H1 (cell line): ENCODE measurements around the gene INTS2.
"Not testable (repeated sequence)": the region's sequence is repeated elsewhere in the genome, so short reads cannot be mapped to it uniquely, and the experiment has no call there.

ENCODE experiments used
- CTCF ChIP-seq, 3 experiments: IDR thresholded peaks; 1 replicate in 2 of 3; 2 replicates in 1 of 3; pipeline versions ENCODE4 v1.5.1 to v1.6.1; 2011; ENCODE audit warnings: low read length in 3 of 3, mild to moderate bottlenecking in 3 of 3, inconsistent platforms in 2 of 3, low read depth in 1 of 3, moderate library complexity in 1 of 3; ENCODE audit not compliant: insufficient read depth in 1 of 3; ENCODE audit errors: control extremely low read depth in 1 of 3
- EGR1 ChIP-seq: IDR thresholded peaks from 2 replicates; pipeline ENCODE4 v1.6.1; 2011; ENCODE audit warnings: low read depth, low read length, borderline replicate concordance
- EZH2 ChIP-seq: fragments of 200-600 bp; sonication (generic); IDR thresholded peaks from 2 replicates; pipeline ENCODE4 v1.7.1; 2012; ENCODE audit warnings: low read depth, mild to moderate bottlenecking, moderate library complexity, low read length, inconsistent platforms; ENCODE audit not compliant: severe bottlenecking
- FOSL1 ChIP-seq: IDR thresholded peaks from 2 replicates; pipeline ENCODE4 v1.6.1; 2011; ENCODE audit warnings: mild to moderate bottlenecking, low read depth, low read length, moderate library complexity; ENCODE audit not compliant: insufficient read depth
- POLR2A ChIP-seq, 2 experiments: IDR thresholded peaks; 1 replicate in 1 of 2; 2 replicates in 1 of 2; pipeline ENCODE4 v1.6.1; 2011; ENCODE audit warnings: low read depth in 2 of 2, low read length in 2 of 2, mild to moderate bottlenecking in 2 of 2; ENCODE audit errors: control extremely low read depth in 1 of 2
- POLR2AphosphoS5 ChIP-seq: IDR thresholded peaks from 2 replicates; pipeline ENCODE4 v1.6.1; 2011; ENCODE audit warnings: low read depth, low read length
- POU5F1 ChIP-seq: IDR thresholded peaks from 2 replicates; pipeline ENCODE4 v1.6.1; 2011; ENCODE audit warnings: low read depth, mild to moderate bottlenecking, low read length, moderate library complexity
- RAD21 ChIP-seq, 2 experiments: IDR thresholded peaks in 1 of 2; conservative IDR thresholded peaks in 1 of 2; 2 replicates each; pipeline ENCODE4 v1.6.1; 2011; ENCODE audit warnings: low read depth in 2 of 2, low read length in 2 of 2, improper control_type of control experiment in 1 of 2, inconsistent platforms in 1 of 2, mild to moderate bottlenecking in 1 of 2, moderate library complexity in 1 of 2
- TEAD4 ChIP-seq: IDR thresholded peaks from 2 replicates; pipeline ENCODE4 v1.6.1; 2012; ENCODE audit warnings: low read depth, low read length, inconsistent platforms, mixed read lengths
- ZNF274 ChIP-seq: IDR thresholded peaks from 2 replicates; pipeline ENCODE4 v1.7.0; 2012; ENCODE audit warnings: low read length, borderline replicate concordance; ENCODE audit errors: extremely low read depth
- TF ChIP-seq, protein P1 (sequence below): IDR thresholded peaks from 2 replicates; pipeline ENCODE4 v1.6.1; 2011; ENCODE audit warnings: low read length, improper control_type of control experiment

DNA sequence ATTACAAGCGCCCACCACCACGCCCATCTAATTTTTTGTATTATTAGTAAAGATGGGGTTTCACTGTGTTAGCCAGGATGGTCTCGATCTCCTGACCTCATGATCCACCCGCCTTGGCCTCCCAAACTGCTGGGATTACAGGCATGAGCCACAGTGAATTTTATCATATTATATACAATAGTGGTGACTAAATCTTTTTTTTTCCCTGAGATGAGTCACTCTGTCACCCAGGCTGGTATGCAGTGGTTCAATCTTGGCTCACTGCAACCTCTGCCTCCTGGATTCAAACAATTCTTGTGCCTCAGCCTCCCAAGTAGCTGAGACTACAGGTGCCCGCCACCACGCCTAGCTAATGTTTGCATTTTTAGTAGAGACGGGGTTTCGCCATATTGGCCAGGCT is 41.9 kb downstream of the INTS2 start:
- TF ChIP-seq RAD21 (IDR thresholded peaks at IDR 0.05 in 1 of 2, conservative IDR thresholded peaks at IDR 0.05 in 1 of 2; ENCODE audit: low read depth in 2 of 2, low read length in 2 of 2); POLR2AphosphoS5; CTCF (IDR thresholded peaks at IDR 0.05; ENCODE audit: control extremely low read depth in 1 of 3, insufficient read depth in 1 of 3, low read depth in 1 of 3, low read length in 3 of 3); ZNF274; FOSL1; TEAD4; POLR2A (IDR thresholded peaks at IDR 0.05; ENCODE audit: control extremely low read depth in 1 of 2, low read depth in 2 of 2, low read length in 2 of 2); EGR1; POU5F1; EZH2: not testable (repeated sequence)
- TF ChIP-seq, protein P1, sequence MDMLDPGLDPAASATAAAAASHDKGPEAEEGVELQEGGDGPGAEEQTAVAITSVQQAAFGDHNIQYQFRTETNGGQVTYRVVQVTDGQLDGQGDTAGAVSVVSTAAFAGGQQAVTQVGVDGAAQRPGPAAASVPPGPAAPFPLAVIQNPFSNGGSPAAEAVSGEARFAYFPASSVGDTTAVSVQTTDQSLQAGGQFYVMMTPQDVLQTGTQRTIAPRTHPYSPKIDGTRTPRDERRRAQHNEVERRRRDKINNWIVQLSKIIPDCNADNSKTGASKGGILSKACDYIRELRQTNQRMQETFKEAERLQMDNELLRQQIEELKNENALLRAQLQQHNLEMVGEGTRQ = not testable (repeated sequence)
